Ecto neural progenitor cell (in vitro differentiated cells): ENCODE measurements around the gene ICAM4.
"Not testable (repeated sequence)": the region's sequence is repeated elsewhere in the genome, so short reads cannot be mapped to it uniquely, and the experiment has no call there.

ENCODE experiments used
- DNase-seq: peaks from one replicate; pipeline ENCODE4 v3.0.0-alpha.2; 2018; ENCODE audit warnings: low spot score

Gene ICAM4

DNA sequence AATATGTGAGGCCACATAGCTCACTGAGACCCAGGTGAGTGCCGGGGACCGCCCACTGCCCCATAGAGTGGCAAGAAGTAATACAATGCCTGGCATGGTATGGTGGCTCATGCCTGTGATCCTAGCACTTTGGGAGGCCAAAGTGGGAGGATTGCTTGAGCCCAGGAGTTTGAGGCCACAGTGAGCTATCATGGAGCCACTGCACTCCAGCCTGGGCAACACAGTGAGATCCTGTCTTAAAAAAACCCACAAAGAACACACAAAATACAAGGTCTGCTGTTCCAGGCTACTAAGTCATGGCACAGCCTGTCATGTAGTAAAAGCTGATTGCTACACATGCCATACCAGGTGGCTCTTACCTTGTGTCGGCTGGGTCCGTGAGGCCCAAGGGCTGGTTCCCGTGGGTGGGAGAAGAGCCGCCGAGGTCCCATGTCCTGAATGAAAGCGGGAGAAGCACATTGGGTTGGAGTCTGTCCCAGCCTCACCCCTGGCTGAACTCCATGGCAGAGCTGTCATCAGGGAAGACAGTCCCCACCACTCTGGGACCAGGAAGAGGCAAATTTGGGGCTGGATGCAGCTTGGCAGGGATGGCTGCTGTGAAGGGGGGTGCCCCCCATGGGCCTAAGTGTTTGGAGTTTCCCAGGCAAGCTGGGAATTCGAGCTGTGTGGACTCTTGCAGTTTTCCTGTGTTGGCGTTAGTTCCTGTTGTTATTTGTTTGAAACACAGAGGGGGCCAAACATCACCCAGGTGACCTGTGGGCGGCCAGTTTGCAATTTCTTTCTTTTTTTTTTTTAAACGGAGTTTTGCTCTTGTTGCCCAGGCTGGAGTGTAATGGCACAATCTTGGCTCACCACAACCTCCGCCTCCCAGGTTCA, 32.3 kb downstream of the ICAM4 start:
- DNase-seq = no peak

DNA sequence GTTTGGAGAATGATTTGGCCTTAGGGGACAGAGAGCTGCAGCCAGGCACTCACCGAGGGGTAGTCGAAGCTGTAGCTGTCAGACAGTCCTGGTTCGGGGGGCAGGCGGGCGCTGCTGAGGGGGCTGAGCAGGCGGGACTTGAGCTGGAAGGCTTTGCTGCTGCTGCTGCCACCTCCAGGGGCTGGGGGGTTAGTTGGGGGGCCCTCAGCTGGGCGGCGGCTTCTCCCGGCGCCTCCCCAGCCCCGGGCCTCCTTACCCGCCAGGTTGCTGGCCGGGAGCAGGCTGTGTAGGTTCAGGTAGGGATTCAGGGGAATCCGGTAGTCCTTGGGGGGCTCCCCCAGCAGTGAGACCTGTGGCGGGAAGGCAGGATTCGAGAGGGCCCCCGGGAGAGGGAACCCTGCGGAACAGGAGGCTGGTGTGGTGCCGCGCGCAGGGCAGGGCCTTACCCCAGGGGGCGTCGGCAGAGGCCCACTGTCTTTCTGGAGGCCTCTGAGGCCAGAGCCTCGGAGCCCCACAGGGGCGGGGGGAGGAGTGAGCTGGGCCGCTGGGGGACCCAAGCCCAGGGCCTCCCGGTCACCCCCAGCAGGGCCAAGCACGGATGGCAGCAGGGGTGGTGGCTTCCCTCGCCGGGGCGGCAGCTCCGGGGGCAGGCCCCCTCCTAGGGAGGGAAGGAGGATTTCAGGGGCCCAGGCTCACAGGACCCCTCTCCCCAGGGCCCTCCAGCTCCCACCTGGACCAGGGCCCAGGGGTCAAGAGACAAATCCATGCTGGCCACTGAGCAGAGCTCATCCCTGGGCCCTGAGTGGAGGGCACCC, 34.1 kb downstream of the ICAM4 start:
- no peak for DNase-seq

DNA sequence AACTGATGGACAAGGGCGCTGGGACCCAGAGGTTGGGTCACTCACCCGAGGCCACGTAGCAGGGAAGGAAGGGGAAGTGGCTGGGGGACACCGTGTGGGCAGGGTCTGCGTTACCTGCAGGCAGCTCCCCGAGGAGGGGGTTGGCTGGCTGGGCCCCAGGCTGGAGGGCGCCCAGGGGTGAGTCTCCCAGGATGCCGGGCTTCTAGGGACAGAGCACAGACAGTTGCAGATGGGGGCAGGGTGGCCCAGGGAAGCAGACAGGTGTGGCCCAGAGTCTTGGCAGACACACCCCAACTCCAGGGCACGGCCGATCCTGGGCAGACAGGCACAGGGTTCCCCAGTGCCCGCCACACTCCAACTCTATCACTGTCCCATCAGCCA, 34.7 kb downstream of the ICAM4 start:
- no peak for DNase-seq

DNA sequence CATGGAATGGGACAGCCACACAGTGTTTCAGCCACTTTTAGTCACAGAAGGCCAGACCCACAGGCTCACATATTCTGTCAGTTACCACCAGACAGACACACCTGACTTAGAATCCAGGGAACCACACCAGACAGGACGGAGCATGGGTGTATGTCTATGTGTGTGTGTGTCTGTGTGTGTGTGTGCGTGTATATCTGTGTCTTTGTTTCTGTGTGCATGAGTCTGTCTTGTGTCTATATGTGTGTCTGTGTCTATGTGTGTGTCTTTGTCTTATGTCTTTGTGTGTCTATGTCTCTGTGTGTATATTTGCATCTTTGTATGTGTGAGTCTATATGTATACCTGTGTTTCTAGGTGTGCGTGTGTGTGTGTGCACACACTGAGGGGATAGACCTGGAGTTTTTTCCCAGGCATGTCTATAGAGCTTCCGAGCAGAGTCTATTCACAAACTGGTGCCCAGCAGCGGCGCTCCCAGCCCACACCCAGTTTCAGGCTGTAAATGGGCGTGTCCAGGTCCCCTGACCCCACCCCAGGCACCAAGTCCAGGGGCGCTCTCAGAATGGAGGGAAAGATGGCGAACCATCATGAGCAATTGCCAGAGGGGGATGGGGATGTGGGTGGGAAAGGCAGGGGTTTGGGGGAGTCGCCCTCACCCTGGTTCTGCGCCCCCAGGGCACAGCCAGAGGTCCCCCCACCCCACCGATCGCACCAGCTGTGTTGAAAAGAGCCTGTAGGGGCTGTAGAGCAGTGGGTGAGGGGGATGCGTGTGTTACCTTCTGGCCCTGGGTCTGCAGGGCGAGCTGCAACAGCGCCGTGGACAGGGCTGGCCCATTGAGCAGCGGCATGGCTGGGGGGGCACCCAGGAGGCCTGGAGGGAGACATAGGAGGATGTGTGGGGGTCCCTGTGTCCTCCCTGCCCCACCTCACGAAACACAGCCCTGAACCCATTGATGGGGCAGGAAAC, 35.4 kb downstream of the ICAM4 start:
- DNase-seq = no peak

DNA sequence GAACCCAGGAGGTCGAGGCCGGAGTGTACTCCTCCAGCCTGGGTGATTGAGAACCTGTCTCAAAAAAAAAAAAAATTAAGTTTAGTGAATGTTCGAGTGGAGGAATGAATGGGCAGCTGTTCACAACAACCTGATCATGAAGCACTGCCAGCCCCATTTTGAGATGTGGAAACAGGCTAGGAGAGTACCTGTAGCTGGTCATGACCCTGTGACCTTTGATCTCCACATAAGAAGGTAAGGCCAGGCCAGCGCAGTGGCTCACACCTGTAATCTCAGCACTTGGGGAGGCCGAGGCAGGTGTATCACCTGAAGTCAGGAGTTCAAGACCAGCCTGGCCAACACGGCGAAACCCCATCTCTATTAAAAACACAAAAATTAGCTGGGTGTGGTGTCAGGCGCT, 39.0 kb downstream of the ICAM4 start:
- no peak for DNase-seq

DNA sequence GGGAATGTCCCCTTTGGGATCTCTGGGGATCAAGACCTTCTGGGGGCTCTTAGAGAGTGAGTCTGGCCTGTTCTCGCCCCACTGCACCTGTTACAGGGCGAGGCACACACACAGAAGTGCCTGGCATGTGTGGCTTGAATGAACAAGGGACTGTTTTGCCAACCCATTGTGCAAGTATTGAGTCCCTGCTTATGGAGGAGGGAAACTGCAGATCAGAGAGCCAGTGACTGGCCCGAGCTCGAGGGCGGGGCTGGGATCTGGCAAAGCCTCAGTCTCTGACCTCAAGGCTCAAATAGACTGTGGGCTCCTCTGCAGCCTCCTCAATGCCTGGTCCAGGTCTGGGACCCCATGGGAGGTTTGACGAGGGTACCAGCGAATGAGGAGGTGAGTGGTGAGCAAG, 41.0 kb downstream of the ICAM4 start:
- DNase-seq = no peak

DNA sequence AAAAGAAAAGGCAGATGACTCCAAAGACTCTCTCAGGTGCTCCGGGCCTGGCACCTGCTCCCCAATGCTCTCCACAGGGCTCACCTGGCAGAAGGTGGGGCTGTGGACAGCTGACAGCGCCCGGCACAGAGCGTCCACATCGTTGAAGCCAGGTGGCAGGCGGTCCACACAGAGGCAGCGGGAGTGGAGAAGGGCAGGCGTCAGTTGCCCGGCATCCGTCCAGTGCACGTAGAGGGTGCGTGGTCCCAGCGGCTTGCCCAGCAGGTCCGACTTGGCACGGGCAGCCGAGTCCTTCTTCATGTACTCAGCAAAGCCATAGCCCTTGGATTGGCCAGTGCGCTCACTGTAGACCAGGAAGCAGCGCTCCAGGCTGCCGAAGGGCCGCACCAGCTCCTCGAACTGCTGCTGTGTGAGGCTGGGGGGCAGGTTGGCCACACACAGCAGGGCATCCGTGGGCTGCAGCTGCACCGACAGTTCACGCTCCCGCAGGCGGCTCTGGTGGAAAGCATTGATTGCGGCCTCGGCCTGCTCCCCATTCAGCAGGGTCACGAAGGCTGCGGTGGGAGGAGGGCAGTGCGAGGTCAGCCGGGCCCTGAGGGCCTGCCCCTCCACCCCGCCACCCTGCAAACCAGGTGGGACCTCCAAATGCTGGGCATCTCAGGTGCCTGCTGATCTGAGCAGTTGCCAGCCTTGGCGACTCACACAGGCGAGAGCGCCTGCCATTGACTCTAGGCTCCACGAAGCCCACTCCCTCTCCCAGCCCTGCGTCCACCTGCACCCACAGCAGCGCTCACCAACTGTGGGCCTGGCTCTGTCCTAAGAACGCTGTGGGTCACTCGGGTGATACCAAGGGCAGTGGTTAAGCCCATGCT, 42.0 kb downstream of the ICAM4 start:
- no peak for DNase-seq

DNA sequence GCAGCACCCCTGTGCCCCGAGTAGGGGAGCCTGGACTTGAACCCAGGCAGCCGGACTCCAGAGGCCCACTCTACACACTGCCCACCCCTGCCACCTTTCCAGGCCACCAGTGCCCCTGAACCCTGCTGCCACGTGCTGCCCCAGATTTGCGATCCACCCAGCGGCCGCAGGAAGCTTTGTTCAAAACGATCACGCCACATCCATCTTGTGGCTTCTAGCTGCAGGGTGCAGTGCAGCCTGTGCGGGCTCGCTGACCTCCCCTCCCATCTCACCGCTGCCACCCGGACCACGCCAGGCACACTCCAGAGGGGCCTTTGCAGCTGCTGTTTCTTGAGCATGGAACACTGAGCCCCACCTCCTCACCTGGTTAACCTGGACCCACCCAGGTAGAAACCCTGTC, 42.8 kb downstream of the ICAM4 start:
- DNase-seq = no peak

DNA sequence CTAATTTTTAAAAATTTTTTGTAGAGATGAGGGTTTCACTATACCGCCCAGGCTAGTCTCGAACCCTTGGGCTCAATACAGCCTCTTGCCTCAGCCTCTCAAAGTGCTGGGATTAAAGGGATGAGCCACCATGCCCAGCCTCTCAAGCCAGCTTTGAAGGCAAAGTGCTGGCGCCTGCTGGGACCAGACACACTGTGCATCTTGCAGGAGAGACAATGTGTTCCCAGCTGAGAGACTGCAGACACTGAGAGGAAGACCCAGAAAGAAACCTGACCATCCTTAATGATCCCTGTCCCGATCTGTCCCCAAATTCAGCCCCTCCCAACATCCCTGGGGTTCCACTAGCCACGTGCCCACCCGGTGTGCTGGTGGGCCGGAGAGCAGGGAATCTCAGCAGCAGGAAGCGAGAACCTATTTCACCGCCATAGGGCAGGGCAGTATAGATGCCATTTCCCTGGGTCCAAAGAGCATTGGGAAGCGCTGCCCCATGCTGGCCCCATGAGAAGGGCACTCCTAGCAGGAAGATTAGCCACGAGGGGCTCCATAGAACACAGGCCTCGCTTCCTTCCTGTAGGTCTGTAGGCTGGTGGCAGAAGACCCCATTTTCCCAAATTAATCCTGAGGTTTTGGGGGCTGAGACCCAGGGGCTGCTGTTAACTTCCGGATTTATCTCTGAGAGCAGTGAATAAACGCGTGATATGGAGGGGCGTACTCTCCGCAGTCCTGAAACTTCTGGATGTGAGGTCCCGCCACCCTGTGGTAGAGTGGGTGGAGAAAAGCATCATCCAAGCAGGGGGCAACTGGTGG, 45.6 kb downstream of the ICAM4 start:
- no peak for DNase-seq

DNA sequence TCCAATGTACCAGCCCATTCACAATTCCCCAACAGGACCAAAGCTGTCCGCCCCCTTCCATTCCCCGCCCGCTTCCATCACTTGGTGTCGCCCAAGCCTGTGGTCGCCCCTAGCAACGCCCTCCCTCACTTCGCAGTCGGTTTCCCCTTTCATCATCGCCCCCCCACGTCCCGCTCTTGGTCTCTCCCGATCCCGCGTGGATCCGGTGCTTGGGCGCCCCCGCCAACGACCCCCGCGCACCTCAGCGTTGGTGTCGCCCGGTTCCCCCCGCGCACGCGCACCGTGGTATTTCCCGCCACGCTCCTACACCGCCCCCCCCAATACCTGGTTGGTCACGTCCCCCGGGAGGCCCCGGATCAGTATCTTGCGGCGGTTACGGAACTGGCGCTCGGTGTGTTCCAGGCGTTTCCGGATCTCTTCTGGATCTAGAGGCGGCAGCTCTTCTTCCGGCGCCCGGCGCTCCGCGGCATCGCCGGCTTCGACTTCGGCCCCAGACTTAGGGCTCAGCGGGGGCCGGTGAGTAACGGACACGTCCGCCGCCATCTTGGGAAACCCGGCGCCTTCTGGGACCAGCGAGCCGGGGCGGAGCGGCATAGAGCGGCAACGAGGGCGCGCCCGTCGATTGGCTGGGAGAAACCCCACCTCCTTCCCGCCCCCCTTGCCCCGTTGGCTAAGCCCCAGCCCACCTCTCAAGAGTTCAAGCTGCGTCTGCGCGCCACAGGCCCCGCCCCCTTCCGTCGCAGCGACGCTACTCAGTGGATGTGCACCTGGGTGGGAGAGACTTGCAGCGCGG, 46.4 kb downstream of the ICAM4 start, which contains the start of gene RAVER1:
Gene RAVER1 (minus strand): TSS at position 565 of the 793 bp plus-strand sequence. CDS start 22 bp downstream, at position 543.
- peak; percentile 98 for DNase-seq

DNA sequence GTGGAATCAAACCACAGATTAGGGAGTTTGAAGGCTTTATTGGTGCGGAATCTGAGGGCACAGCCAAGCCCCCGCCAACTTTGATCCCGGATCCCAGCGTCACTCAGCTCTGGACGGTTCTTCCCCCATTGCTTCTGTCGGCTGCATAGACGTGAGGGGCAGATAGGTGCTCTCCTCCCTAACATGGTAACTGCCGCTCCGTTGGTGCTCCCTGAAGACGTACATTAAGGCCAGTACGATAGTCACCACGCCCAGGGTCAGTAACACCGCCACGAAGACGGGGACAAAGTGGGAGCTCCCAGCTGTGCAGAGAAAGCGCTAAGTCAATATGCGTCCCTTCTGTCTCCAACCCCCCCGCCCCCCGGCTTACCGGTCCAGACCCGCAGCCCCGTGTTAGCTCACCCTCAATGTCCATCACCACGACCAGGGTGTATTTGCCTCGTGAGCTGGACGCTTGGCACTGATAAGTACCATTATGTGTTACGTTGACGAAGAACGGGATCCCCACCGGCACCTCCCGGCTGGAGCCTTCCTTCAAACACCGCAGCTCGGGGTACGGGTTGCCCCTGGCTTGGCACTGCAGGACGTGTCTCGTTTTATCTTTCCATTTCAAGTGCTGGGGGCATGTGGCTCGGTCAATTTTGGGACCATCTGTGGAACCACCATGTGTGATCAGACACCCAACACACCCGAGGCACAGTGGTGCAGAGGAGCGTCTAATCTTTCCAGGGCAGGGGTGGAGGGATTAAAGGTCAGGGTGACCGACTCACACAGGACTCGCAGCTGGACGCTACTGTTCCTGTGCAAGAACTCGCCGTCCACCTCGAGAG, 47.2 kb downstream of the ICAM4 start:
- DNase-seq = peak; percentile 53

DNA sequence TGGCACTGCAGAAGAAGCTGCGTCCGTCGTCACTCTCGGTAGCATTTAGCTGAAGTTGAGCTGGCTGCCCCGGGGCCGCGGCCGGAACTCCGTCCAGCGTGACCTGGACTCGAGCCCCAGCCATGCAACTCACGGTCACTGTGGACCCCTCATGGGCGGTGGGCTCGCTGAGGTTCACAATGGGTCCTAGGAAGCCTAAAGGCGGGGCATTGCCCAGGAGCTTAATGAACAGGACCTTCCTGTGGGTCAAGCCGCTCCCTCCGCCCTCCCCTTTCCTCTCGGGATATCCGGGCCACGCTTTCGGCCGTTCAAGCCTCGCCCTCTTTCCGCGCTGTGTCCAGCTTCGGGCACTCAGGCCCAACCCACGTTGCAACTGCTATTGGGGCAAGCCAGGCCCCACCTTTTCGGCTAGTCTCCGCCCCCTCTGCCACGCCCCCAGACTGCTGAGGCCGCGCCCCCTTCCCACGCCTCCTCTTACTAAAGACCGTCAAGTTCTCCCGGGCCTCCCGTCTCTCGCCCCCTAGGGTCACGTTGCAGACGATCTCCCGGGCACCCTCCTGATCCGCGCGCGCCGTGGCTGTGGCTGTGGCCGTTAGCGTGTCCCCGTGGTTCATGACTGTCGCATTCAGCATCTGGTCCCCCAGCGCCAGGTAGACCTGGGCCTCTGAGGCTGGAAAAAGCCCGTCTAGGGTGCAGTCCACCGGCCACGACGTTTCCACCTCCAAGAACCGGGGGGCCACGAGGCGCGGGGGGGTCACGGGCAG, 48.0 kb downstream of the ICAM4 start:
- peak; percentile 95 for DNase-seq

DNA sequence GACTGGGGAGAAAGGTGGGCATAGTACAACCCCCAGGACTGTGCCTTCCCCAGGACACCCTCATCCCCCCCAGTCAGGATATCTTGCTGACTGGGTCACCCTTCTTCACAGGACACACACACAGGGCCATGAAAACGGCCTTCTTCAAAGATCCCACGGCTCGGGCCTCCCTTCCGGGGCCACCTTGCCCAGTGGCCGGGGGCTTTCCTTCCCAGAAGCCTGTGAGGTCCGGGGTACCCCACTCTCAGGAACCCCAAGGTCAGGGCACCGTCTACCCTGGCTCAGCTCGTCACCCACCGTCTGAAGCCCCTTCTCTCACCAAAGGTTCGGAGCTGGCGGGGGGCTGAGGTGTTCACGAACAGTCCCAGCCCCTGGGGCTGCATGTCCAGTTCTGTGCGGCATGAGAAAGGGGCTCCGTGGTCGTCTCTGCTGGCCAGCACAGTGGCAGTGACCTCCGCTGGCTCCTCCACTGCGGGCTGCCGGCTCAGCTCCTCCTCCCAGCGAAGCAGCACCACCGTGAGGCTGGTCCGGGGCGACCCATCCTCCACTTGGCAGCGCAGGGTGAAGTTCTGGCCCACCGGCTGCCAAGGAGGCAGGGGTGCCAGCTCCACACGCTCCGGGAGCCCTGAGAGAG, 48.7 kb downstream of the ICAM4 start:
- no peak for DNase-seq

DNA sequence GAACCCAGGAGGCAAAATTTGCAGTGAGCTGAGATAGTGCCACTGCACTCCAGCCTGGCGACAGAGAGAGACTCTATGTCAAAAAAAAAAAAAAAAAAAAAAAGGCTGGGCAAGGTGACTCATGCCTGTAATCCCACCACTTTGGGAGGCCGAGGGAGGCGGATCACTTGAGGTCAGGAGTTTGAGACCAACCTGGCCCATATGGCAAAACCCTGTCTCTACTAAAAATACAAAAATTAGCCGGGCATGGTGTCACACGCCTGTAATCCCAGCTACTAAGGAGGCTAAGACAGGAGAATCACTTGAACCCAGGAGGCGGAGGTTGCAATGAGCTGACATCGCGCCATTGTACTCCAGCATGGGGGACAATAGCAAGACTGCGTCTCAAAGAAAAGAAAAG, 50.0 kb downstream of the ICAM4 start:
- not testable (repeated sequence) for DNase-seq
